Measurements from ENCODE around the gene TXNDC16. TPM values are rescaled to one million over a fixed set of nuclear protein-coding genes. Genes with fewer than 3 reads are reported as not detected.

TXNDC16 gene
- total RNA-seq, 2 donors from 2014 or later = 8.0 to 8.3 TPM

DNA sequence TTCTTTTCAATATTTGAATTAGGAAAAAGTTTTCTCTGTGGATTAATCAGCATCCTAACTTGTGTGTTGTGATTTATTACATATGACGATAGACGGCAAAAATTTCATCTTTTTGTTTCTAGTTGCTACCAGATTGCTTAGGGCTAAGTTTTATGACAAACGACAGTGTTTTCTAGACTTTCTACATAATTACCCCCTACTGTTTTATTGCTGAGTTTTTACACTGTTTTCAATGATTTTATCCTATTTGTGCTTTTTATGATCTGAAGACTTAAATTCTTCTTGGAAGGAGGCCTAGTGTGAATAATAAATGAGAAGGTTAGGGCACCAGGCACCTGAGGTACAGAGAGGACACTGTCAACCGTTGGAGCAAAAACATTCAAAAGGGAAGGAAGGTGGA lies 88.1 kb downstream of the TXNDC16 start:
- ATAC-seq (no peak), DNase-seq (no peak)
- intact Hi-C loops (cut with DNase I, micrococcal nuclease) = no loop called here

DNA sequence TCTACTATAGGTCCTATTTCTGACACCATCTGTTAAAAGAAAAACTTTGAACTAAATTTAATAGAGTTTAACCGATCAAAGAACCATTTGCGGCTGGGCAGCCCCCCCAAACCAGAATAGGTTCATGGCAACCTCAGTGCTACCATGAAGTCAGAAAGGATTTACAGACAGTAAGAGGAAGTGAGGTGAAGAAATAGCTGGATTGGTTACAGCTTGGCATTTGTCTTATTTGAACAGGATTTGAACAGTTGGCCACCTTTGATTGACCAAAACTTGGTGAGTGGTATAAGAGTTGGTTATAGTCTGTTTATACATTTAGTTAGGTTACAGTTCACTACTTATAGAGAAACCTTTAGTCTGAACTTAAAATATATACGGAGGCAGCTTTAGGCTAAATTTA lies 88.9 kb downstream of the TXNDC16 start:
- no peak for DNase-seq
- ATAC-seq = no peak
- intact Hi-C loops (cut with DNase I, micrococcal nuclease) = no loop called here

DNA sequence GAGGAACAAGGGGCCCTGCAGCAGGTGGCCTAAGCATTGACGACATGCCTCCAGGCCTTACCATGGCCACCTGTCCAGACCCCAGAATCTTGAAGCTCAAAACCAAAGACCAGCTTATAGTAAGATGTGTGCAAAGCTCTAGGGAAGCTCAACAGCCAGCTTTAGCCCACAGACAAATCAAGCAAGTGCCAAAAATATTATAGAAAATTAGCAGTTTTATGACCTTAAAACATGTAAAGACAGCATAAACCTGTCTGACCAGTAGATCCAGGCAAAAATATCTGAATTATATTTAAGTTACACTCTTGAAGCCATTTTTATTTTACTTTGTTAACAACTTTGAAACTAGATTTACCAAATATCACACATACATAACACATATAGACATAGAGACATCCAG lies 90.6 kb downstream of the TXNDC16 start:
- intact Hi-C loops (cut with DNase I, micrococcal nuclease) = no loop called here
- ATAC-seq (no peak), DNase-seq (no peak)

DNA sequence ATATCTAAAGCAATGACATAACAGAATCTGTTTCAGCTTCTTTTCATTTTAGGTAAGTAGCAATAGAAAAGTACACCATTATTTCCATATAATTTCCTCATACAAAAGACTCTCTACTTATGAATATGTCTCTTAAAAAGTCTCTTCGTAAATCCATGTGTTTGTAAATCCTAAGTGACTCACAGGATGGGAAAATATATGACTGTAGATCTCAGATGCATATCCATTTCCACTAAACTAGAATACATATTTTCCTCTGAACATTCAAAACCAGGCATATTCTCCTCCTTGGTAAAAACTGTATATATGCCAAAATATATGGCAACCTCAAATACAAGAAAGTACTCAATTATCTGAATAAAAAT lies 93.6 kb downstream of the TXNDC16 start:
- intact Hi-C loops (cut with DNase I, micrococcal nuclease) = no loop called here
- ATAC-seq (no peak), DNase-seq (no peak)

DNA sequence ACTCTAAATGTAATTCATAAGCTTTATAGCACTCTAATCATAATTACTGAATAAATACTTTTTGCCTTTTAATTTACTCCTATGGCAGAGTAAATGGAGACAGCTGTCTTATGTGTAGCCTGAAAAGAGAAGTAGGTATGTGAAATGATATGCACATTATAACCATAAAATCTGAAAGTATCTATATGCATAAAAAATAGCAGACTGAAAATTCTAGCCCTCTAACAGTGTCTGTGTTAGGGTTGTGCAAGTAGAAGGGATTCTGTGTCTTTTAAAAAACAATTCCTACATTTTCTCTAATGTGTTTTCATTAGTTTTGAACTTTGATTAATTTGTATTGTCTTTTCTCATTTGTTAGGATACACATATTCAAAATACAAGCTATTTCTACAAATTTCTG lies 94.9 kb downstream of the TXNDC16 start:
- DNase-seq (no peak), ATAC-seq (no peak)
- intact Hi-C loops (cut with DNase I, micrococcal nuclease) = no loop called here

DNA sequence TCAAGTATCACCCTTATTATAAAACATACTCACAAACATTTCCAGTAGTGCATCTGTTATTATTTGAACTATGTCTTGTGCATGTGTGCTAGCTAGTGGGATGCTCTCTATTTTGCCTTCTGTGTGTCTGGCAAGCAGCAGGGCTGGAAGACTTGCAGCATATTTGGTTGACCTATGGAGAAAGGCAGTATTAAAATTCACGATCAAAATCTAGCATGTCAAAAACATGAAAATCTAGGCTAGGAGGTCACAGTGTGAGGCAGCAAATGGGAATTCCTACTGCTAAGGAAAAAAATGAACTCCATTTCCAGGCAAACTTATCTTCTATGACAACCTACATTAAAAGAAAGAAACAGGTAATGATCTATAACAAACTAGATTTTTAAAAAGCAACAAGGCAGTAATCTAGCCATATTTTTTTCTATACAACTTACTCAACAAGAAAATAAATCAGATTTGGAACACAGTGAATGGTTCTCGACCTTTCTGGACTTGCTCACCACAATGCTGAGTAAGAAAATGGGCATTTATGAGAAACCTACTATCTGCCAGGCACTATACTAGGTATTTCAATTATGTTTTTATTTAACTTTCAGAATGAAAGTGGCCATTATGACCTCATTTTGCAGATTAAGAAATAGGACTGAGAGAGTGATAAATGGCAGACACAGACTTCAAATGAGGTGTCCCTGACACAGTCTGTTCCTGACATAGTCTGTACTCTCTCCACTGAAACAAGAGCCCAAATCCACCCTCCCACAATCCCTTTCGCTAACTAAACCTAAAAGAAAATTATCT lies 96.8 kb downstream of the TXNDC16 start:
- ATAC-seq = no peak
- DNase-seq = no peak
- intact Hi-C loops (cut with DNase I, micrococcal nuclease) = no loop called here

DNA sequence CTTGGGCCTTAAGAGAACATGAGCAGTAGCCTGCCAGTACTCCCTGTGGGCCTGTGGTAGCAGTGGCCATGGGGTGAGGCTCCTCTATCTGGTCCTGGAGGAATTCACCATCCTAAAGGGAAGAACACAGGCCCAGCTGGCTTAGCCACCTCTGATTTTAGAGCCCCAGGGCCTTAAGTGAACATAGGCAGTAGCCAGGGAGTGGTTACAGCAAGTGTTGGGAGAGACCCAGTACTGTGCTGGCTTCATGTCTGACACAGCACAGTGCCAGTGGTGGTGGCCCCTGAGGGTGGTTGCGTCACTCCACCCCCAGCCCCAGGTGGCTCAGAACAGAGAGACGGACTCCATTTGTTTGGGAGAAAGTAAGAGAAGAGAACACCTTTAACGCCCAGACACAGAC lies 105.1 kb downstream of the TXNDC16 start:
- no peak for DNase-seq
- ATAC-seq = no peak
- intact Hi-C loops (cut with DNase I, micrococcal nuclease) = no loop called here

DNA sequence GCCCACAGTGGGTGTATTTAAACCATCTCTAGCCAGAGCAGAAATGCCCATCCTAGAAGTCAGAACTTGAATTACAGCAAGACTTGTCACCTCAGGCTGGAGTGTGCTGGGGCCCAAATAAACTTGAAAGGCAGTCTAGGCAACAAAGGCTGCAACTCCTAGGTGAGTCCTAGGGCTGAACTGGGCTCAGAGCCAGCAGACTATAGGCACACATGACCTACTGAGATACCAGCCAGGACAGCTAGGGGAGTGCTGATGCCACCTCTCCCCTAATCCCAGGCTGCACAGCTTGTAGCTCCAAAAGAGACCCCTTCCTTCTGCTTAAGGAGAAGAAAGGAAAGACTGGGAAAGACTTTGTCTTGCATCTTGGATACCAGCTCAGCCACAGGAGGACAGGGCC lies 106.0 kb downstream of the TXNDC16 start:
- DNase-seq (peak in 1 of 2 donors; percentile 59), ATAC-seq (peak; percentile 87)
- intact Hi-C loops (cut with DNase I, micrococcal nuclease) = no loop called here

DNA sequence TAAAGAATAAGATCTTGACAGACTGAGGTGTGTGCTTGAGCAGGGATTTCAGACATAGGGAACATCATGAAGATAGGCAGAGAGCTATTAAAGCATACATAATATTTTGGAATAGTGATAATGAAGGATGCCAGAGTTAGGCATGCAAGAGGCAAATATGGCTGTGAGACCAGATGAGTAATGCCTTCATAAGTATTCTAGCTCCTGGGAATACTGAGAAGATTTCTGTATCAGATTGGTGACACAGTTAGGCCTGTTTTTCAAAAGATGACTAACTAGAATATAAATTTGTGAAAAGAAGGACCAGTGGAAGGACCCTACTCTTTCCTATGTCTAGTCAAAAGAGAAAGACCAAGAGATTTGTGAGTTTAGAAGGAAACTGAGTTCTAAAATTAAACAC lies 108.8 kb downstream of the TXNDC16 start:
- DNase-seq = no peak
- ATAC-seq = no peak
- intact Hi-C loops (cut with DNase I, micrococcal nuclease) = no loop called here

DNA sequence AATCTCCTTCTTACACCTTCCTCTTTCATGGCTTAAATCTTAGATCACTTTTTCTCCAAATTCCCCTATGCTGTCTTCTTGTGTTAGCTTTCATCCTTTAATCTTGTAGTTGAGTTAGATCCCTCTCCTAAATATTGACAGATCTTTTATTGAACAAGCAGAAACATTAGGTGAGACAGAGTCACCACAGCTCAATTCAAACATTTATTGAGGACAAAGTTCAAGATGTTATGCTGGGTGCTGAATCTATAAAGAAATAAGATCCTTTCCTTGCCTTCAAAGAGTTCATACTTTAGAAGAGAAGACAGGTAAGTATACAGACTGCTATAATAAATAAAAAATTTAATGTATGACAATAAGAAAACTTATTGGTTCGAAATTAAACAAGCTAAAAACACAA lies 109.7 kb downstream of the TXNDC16 start:
- ATAC-seq = peak; percentile 86
- intact Hi-C loops (cut with DNase I, micrococcal nuclease) = no loop called here
- no peak for DNase-seq

DNA sequence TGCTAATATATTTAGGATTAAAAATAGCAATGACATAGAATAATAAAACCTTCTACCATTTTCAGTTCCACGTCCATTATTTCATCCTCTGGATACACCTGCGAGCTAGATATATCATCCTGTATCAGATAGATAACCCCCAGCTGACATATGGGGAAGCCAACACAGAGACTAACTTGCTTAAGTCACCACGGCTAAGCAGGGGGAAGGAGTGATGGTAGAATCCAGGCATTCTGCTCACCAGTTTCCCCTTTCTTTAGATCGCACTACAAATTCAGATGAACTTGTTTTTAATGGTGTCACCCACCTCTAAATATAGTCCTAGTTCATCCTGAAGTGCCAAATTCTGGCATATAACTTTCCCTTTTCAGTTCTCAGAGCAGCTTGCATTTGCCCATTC lies 110.1 kb downstream of the TXNDC16 start:
- intact Hi-C loops (cut with DNase I, micrococcal nuclease) = no loop called here
- ATAC-seq = no peak
- no peak for DNase-seq

DNA sequence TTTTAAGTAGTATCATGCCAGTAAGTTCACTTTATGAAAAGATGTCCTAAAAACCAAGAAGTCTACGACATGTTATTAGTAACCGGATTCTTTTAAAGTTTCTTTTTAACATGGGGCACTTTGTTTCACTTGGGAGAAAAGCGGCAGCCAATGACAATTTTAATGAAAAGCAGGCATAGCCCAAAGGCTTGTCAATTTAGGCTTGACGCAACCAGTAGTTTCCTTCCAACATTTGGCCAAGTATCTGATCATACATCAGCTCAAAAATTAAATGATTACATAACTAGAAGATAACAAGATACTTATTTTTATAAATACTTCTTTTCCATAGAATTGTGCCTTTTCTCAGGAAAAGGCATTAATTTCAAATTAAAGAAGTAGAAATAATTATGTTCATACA lies 112.8 kb downstream of the TXNDC16 start:
- DNase-seq (no peak), ATAC-seq (no peak)
- intact Hi-C loops (cut with DNase I, micrococcal nuclease) = no loop called here

DNA sequence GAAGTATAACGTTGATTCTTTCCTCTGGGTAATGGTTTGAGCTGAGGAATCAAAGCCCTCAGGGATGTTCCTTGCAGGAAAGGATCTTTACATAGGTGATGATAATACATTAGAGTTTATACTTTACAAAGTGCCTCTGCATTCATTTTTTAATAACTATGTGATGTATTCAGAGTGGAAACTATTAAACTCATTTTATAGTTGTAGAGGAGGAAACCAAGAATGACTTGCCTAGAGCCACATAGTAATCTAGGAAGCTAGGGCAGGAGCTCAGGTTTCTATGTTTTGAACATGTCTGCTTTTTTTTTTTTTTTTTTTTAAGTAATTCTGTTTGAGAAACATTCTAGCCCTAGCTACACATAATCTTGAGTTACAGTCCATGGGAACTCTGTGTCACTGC lies 117.3 kb downstream of the TXNDC16 start:
- DNase-seq (no peak), ATAC-seq (no peak)
- intact Hi-C loops (cut with DNase I, micrococcal nuclease) = no loop called here

DNA sequence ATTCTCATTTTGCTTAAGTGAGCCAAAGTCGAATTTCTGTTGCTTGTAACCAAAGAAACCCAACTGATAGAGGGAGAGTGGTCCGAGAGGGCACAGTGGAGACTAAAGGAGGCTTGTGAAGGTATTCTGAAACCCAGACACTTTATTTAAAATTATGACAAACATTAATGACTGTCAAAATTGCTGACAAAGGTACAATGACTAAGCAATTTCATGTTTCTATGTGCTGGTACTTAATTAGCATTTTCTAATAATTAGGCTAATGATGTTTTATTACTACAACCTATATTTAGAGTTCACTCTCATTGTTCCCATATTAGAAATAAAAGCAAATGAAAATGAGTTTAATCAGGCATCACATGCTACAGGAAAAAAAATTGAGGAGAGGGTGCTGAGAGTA lies 121.8 kb downstream of the TXNDC16 start:
- ATAC-seq = no peak

DNA sequence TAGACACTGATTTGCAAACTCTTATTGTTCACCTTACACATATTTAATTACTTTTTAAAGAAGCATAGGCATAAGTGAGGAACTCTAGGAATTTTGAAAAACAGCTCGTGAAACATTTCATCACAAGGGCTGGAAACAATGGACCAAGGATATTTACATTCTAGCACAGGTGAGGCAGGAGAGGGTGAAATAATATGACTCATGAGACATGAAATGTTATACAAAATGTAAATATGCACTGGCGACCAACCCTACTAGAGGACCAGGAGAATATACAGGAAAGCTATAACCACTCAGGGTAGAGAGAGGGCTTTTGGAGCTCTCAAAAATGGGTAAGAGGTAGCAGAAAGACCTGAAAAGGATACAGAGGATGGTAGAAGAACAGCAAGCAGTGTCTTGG lies 122.9 kb downstream of the TXNDC16 start:
- DNase-seq = no peak
- intact Hi-C loops (cut with DNase I, micrococcal nuclease) = no loop called here
- ATAC-seq = no peak

More for the DNA sequence above, 121.8 kb downstream of the TXNDC16 start:
- DNase-seq = no peak
- intact Hi-C loops (cut with DNase I, micrococcal nuclease) = no loop called here

DNA sequence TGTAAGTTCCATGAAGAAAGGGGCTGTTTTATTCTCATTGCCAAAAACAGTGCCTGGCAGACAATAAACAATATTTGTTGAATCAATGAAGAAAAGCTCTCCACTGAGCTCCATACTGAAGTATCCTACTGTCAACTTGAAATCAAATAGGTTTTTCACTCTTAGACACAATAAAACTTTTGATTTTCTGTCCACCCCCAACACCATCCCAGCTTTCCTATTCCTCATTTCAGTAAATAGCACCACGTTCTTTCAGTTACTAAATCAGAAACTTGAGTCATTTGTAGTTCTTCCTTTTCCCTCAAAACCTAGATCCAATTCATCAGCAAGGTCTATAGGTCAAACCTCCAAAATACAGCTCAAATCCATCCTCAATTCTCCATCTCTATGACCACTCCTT lies 124.8 kb downstream of the TXNDC16 start:
- DNase-seq (no peak), ATAC-seq (no peak)
- intact Hi-C loops (cut with DNase I, micrococcal nuclease) = no loop called here

DNA sequence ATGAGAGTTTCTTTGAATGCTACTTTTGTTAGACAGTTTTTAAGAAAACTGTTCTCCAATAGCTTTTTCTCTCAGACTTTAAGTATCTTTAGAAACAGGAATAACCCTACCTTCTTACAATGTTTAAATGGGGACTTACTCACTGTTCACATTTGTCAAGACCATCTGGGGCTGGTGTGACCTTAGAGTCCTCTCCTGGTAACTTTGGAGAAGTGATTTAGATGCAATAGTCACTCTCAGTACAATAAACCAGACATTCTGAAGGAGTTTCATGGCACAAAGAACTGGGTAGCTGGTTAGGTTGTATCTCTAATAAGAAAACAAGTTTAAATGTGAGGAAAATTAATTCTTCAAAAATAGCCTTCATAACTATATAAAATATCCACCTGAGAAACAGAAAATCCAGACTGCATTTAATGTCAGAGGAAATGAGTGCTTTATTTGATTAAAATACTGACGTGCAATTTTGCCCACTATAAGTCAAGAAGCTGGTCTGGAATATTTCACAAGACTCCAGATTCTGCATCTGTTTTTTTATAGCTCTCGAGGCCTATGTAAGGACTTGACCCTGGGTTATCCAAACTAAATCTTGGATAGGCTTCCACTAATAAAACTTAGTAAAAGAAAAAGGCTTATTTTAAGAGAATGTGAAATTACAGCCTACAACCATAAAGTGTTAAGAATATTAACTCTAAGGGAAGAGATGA lies 129.5 kb downstream of the TXNDC16 start:
- ATAC-seq = no peak
- no peak for DNase-seq
- intact Hi-C loops (cut with DNase I, micrococcal nuclease) = no loop called here

DNA sequence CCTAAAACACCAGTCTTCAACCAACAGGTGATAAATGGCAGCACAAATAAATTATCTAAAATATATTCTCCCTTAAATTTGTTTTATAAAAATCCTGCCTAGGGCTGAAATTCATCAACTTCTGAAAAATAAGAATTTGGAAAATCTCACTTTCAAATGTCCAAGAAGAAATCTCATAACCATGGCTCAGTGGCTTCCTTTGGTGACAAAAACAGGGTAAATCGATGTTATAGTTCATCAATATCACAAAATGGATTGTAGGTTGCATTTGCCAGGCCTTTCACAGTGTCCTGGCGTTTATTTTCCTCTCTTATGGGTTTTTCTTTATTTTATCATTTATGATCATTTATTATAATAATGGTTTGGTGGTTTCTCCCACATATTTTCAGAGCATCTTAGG lies 135.2 kb downstream of the TXNDC16 start:
- ATAC-seq (no peak), DNase-seq (no peak)
- intact Hi-C loops (cut with DNase I, micrococcal nuclease) = no loop called here

DNA sequence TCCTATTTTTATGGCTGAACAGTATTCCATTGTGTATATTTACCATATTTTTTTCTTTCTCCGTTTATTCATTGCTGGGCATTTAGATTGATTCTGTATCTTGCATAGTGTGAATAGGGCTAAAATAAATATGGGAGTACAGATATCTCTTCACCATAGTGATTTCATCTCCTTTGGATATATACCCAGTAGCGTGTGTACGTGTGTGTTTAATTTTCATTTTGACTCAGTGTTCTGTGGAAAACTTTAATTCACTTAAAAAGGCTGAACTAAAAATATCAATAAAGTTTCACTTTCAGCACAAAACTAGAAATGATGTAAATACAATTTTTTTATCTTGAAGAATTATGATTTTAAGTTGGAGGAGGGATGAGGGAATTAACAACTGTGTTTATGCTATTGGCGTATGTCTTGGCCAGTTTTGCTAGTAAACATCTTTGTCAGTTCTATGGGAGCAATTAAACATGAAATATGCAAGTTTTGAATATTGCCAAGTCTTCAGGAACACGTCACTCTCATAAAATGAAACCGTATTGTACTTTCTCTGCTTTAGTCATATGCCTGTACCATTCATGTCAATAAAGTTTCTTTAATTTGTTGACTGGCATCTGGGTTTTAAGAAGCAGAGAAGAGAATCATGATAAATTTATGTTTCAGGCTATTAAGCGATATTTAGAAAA lies 138.4 kb downstream of the TXNDC16 start:
- DNase-seq (no peak), ATAC-seq (no peak)
- intact Hi-C loops (cut with DNase I, micrococcal nuclease) = no loop called here

DNA sequence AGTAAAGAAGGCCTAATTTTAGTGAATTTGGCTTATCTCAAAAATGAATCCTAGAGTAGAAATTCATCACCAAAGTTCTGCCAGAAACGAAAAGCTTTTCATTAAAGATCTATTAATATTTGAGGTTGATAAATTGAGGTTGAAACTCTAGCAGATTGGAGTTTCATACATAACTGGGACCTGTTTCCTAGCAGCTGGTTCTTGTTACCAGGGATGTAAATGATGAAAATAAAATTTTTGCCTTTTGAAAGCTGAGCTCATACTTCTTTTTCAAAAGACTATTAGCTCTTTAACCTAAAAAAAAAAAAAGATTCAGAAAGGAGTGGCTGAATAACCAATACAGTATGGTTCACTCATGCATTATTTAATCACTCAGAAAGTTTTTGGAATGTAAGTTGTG lies 139.9 kb downstream of the TXNDC16 start:
- no peak for ATAC-seq
- no peak for DNase-seq
- intact Hi-C loops (cut with DNase I, micrococcal nuclease) = no loop called here

Measured in left colon (tissue), 2 donors.